Activated naive CD4-positive, alpha-beta T cell (primary cell): ENCODE measurements around the gene TLE3.

Source experiments
- DNase-seq, 4 experiments: peaks; one replicate each; lab custom pipeline; 2025; lab: John Stamatoyannopoulos, UW

The TLE3 gene

GRCh38 chr15:70083946-70084345 is 13.8 kb downstream of the TLE3 start:
- no peak for DNase-seq

- no peak for DNase-seq
Observed at GRCh38 chr15:70083418-70083817, 14.3 kb downstream of the TLE3 start.

GRCh38 chr15:70082281-70082900 is 15.3 kb downstream of the TLE3 start:
- DNase-seq, result no peak

GRCh38 chr15:70081612-70082011 is 16.1 kb downstream of the TLE3 start:
- DNase-seq, result no peak

- no peak for DNase-seq
Observed at GRCh38 chr15:70080347-70080746, 17.4 kb downstream of the TLE3 start.

GRCh38 chr15:70079888-70080287 is 17.8 kb downstream of the TLE3 start:
- DNase-seq, result no peak

GRCh38 chr15:70078578-70079417 is 18.9 kb downstream of the TLE3 start:
- DNase-seq, result no peak

- DNase-seq, result no peak
Observed at GRCh38 chr15:70077188-70078147, 20.2 kb downstream of the TLE3 start.

- no peak for DNase-seq
Observed at GRCh38 chr15:70074380-70074779, 23.3 kb downstream of the TLE3 start.

- DNase-seq, result no peak
Observed at GRCh38 chr15:70072479-70072878, 25.2 kb downstream of the TLE3 start.

- DNase-seq, result no peak
Observed at GRCh38 chr15:70071799-70072198, 25.9 kb downstream of the TLE3 start.

GRCh38 chr15:70069716-70070115 is 28.0 kb downstream of the TLE3 start:
- no peak for DNase-seq

- no peak for DNase-seq
Observed at GRCh38 chr15:70068783-70069565, 28.7 kb downstream of the TLE3 start.

GRCh38 chr15:70067681-70068080 is 30.0 kb downstream of the TLE3 start:
- DNase-seq, result no peak

GRCh38 chr15:70067011-70067410 is 30.7 kb downstream of the TLE3 start:
- no peak for DNase-seq

GRCh38 chr15:70066447-70066846 is 31.3 kb downstream of the TLE3 start:
- no peak for DNase-seq

- DNase-seq, result no peak
Observed at GRCh38 chr15:70066004-70066403, 31.7 kb downstream of the TLE3 start.

GRCh38 chr15:70065006-70065722 is 32.6 kb downstream of the TLE3 start:
- no peak for DNase-seq

- DNase-seq, result no peak
Observed at GRCh38 chr15:70064441-70064840, 33.3 kb downstream of the TLE3 start.

GRCh38 chr15:70063980-70064379 is 33.7 kb downstream of the TLE3 start:
- no peak for DNase-seq
